ENCODE results near the gene BLACAT1. TPM values are rescaled to one million over a fixed set of nuclear protein-coding genes. Genes with fewer than 3 reads are reported as not detected.

Gene BLACAT1
- total and polyA plus RNA-seq, 9 of the 15 experiments (the other 6 are each of a cell fraction or from before 2014, with no cell fraction given): 0.10 to 5.9 (median 0.73) TPM

DNA sequence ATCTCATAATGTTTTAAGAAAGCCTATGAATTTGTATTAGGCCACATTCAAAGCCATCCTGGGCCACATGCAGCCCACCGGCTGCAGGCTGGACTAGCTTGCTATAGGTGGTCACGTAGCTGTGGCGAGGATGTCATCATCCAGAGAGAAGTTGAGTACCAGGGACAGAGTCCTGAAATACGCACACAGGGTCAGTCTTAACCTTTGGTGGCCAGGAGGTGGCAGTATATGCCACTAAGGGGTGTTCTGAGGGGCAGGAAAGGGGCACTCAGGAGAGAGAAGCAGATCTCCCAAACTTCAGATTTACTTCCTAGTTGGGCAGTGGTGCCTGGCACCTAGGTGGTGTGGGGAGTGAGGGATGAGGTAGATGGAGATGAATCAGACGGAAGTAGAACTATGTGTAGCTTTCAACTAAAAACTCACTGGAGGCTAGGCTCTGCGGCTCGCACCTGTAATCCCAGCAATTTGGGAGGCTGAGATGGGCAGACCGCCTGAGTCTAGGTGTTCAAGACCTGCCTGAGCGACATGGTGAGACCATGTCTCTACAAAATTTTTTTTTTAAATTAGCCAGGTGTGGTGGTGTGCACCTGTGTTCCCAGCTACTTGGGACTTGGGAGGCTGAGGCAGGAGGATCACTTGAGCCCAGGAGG is 32.4 kb upstream of the BLACAT1 start (continued):
- TF ChIP-seq SRSF7 (optimal IDR thresholded peaks at IDR 0.05; ENCODE audit: low read depth, low read length) (no peak), ZFX (CRISPR knock-in tag; IDR thresholded peaks at IDR 0.05) (no peak), SP2 (IDR thresholded peaks at IDR 0.05; ENCODE audit: extremely low read depth, low read depth, low read length, poor library complexity, severe bottlenecking) (no peak), RAD51 (IDR thresholded peaks at IDR 0.05; ENCODE audit: borderline replicate concordance, low read depth) (no peak), SMAD2 (IDR thresholded peaks at IDR 0.05; ENCODE audit: low read depth, low read length) (no peak), GABPA (tag; conservative IDR thresholded peaks at IDR 0.05; ENCODE audit: low read depth) (no peak), TAF1 (IDR thresholded peaks at IDR 0.05; ENCODE audit: control insufficient read depth, extremely low read depth, insufficient read depth, low read length, severe bottlenecking) (no peak), MTA3 (IDR thresholded peaks at IDR 0.05; ENCODE audit: borderline replicate concordance) (no peak), SMC3 (conservative IDR thresholded peaks at IDR 0.05; ENCODE audit: insufficient read depth, low read depth, low read length) (peak; percentile 79), STAG1 (CRISPR knock-in tag; IDR thresholded peaks at IDR 0.05; ENCODE audit: borderline replicate concordance) (peak; percentile 15; the same call in 1 of the 2 replicates), CREM (IDR thresholded peaks at IDR 0.05; ENCODE audit: low read depth) (peak; percentile 50; the same call in 1 of the 2 replicates), RBM14 (IDR thresholded peaks at IDR 0.05; ENCODE audit: borderline replicate concordance, insufficient read depth, low read depth, low read length) (no peak), LEF1 (IDR thresholded peaks at IDR 0.05) (no peak), ZNF785 (CRISPR knock-in tag; IDR thresholded peaks at IDR 0.05) (no peak), SAFB (IDR thresholded peaks at IDR 0.05; ENCODE audit: borderline replicate concordance, low read depth, low read length) (no peak), TCF7 (IDR thresholded peaks at IDR 0.05; ENCODE audit: borderline replicate concordance) (no peak)
- TF ChIP-seq, protein P1, sequence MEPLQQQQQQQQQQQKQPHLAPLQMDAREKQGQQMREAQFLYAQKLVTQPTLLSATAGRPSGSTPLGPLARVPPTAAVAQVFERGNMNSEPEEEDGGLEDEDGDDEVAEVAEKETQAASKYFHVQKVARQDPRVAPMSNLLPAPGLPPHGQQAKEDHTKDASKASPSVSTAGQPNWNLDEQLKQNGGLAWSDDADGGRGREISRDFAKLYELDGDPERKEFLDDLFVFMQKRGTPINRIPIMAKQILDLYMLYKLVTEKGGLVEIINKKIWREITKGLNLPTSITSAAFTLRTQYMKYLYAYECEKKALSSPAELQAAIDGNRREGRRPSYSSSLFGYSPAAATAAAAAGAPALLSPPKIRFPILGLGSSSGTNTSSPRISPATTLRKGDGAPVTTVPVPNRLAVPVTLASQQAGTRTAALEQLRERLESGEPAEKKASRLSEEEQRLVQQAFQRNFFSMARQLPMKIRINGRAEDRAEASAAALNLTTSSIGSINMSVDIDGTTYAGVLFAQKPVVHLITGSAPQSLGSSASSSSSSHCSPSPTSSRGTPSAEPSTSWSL (CRISPR knock-in tag; IDR thresholded peaks at IDR 0.05; ENCODE audit: borderline replicate concordance): no peak
- TF ChIP-seq, protein P2, sequence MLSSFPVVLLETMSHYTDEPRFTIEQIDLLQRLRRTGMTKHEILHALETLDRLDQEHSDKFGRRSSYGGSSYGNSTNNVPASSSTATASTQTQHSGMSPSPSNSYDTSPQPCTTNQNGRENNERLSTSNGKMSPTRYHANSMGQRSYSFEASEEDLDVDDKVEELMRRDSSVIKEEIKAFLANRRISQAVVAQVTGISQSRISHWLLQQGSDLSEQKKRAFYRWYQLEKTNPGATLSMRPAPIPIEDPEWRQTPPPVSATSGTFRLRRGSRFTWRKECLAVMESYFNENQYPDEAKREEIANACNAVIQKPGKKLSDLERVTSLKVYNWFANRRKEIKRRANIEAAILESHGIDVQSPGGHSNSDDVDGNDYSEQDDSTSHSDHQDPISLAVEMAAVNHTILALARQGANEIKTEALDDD (IDR thresholded peaks at IDR 0.05): no peak
- TF ChIP-seq, protein P3, sequence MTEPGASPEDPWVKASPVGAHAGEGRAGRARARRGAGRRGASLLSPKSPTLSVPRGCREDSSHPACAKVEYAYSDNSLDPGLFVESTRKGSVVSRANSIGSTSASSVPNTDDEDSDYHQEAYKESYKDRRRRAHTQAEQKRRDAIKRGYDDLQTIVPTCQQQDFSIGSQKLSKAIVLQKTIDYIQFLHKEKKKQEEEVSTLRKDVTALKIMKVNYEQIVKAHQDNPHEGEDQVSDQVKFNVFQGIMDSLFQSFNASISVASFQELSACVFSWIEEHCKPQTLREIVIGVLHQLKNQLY (CRISPR knock-in tag; conservative IDR thresholded peaks at IDR 0.05): no peak
- TF ChIP-seq, protein P4, sequence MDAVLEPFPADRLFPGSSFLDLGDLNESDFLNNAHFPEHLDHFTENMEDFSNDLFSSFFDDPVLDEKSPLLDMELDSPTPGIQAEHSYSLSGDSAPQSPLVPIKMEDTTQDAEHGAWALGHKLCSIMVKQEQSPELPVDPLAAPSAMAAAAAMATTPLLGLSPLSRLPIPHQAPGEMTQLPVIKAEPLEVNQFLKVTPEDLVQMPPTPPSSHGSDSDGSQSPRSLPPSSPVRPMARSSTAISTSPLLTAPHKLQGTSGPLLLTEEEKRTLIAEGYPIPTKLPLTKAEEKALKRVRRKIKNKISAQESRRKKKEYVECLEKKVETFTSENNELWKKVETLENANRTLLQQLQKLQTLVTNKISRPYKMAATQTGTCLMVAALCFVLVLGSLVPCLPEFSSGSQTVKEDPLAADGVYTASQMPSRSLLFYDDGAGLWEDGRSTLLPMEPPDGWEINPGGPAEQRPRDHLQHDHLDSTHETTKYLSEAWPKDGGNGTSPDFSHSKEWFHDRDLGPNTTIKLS (IDR thresholded peaks at IDR 0.05; ENCODE audit: borderline replicate concordance, low read depth): no peak
- TF ChIP-seq, protein P5, sequence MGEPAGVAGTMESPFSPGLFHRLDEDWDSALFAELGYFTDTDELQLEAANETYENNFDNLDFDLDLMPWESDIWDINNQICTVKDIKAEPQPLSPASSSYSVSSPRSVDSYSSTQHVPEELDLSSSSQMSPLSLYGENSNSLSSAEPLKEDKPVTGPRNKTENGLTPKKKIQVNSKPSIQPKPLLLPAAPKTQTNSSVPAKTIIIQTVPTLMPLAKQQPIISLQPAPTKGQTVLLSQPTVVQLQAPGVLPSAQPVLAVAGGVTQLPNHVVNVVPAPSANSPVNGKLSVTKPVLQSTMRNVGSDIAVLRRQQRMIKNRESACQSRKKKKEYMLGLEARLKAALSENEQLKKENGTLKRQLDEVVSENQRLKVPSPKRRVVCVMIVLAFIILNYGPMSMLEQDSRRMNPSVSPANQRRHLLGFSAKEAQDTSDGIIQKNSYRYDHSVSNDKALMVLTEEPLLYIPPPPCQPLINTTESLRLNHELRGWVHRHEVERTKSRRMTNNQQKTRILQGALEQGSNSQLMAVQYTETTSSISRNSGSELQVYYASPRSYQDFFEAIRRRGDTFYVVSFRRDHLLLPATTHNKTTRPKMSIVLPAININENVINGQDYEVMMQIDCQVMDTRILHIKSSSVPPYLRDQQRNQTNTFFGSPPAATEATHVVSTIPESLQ (CRISPR knock-in tag; IDR thresholded peaks at IDR 0.05): no peak
